ENCODE data around the gene TSC22D3.
"Not testable (repeated sequence)": the region's sequence is repeated elsewhere in the genome, so short reads cannot be mapped to it uniquely, and the experiment has no call there.

TSC22D3 gene

DNA sequence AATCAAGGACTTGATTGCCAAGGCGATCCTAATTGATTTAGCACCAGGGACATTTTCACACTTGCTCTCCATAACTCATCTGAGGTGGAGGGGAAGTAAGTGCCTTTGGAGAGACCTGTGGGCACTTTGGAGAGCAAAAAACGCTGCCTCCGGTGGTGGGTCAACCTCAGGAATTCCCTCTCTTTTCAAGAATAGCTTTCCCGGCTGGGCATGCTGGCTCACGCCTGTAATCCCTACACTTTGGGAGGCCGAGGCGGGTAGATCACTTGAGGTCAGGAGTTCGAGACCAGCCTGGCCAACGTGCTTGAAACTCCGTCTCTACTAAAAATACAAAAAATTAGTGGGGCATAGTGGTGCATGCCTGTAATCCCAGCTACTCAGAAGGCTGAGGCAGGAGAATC, 98.1 kb downstream of the TSC22D3 start:
- no peak for DNase-seq

DNA sequence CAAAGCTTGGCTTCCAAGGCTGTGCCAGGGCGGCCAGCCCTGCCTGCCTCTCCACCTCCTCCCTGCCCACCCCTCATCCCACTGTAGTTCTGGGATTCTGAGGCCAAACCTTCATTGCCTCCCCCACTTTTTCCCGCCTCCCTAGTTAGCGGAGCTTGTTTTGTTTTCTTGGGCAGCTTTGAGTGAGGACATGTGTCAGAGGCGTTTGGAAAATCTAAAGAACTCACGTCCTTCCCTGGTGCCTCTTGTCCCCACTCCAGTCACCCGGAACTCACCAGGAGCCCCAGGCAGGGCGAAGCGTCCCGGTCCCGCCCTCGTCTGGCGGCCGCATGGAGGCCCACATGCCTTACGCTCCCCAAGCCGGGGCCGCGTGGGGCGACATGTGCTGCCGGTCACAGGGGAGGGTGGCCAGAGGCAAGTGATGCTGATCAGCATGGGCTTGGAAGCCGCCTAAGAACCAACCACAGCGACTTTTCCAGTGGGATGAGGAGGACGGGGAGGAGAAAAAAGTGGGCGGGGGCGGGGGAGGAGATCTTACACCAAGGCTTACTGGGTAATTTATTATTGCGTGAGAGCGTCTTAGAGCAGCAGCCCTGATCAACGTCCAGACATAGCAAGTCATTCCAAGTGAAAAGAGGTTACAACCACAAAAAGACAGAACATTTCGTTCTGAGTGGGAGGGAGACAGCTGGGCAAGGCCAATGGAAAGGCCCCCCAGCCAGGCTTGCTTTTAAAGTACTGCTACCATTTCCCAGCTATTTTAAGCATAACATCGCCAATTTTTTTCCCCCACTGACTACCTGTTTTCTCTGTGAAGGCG, 98.8 kb downstream of the TSC22D3 start:
- DNase-seq: peak; percentile 40 to 46

DNA sequence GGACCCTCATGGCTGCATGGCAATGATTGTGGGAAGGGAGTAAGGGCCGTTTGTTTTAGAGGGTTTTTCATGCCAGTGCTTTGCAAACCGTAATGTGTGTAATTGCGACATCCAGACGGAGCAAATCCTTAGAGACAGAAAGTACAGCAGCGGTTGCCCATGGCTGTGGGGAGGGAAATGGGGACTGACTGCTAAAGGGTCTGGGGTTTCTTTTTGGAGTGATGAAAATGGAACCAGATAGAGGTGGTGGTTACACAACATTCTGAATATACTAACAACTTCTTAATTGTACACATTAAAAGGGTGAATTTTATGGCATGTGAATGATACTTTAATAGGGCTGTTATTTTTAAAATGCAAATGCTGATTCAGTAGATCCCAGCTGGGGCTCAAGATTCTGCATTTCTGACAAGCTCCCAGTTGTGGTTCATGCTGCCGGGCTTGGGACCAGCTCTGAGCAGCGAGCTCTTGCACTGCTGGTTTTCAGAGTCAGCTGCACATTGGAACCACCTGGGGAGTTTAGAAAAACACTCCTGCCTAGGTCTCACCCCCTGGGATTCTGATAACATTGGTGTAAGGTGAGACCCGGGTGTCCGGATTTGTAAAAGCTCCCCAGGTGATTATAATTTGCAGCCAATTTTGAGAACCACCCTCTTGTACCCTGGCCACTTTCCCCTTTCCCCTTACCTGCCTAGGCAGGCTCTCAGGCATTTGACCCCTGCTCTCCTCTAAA, 99.6 kb downstream of the TSC22D3 start:
- no peak for DNase-seq

GRCh38 chrX:107675365-107675654, 100.3 kb downstream of the TSC22D3 start:
- DNase-seq: no peak

GRCh38 chrX:107674480-107675364, 100.9 kb downstream of the TSC22D3 start:
- DNase-seq: peak in 1 of 2 experiments; percentile 5

GRCh38 chrX:107673933-107674479, 101.6 kb downstream of the TSC22D3 start:
- peak; percentile 77 to 81 for DNase-seq

DNA sequence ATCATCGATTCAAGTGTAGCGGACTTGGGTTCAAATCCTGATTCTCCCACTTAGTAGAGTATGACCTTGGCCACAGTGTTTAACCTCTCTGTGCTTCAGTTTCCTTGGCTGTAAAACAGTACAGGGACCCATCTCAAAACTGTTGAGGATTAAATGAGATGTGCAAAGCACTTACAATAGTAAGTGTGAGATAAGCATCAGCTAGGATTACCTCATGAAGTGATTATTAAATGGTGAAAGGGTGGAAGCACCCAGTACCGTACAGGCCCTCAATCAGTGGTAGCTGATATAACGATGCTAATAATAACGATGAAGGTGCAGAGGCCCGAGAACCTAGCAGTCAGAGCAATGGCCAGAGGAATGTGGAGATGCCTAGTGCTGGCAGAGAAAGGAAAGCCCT, 102.2 kb downstream of the TSC22D3 start:
- DNase-seq: no peak

DNA sequence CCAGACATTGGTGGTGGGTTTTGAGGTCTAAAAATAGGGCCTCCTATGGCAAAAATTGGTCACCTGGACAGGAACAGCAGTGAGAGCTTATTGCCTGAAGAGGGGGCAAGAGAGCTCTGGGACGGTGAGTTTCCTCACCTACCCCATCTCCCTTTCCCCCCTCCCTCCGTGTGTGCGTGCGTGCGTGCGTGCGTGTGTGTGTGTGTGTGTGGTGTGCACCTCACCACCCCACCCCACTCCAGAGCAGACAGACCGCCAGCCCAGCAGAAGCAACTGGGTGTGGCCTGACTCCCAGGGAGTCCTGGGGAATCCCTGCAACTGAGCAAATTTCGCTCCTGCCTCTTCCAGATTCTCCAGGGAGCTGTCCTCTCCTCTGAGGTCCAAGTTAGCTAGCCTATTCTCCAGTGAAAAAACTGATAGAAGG, 102.6 kb downstream of the TSC22D3 start:
- peak; percentile 58 to 67 for DNase-seq

- not testable (repeated sequence) for DNase-seq
Observed at GRCh38 chrX:107671256-107671655, 104.3 kb downstream of the TSC22D3 start.

DNA sequence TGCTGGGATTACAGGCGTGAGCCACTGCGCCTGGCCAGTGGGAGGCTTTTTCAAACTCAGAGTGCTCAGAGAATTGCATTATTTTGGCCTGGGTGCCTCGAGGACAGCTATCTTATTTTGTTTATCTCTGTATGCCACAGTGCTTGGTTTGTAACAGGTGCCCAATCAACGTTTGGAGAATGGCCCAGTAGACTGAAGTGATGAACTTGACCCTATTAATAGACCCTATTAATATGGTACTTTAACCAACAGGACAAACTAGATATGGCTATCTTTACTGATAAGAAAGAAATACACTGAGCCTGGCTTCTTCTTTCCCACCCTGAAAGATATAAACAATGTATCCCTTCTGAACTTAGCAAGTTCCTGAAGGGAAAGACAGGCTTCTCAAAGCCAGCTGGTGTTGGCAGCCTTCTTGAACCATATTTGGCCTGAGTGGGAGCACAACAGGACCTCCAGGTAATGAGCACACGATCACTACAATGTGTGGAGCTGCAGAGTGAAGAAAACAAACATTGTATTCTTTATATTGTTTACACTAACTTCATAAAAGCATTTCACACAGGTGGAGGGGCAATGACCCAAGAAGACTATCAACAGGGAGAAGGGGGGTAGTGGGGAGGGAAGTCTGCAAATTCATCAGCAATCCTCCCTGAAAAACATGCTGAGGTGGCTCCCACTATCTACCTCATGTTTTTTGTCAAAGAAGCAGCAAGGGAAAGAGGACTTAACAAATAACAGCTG, 105.5 kb downstream of the TSC22D3 start:
- DNase-seq: no peak

DNA sequence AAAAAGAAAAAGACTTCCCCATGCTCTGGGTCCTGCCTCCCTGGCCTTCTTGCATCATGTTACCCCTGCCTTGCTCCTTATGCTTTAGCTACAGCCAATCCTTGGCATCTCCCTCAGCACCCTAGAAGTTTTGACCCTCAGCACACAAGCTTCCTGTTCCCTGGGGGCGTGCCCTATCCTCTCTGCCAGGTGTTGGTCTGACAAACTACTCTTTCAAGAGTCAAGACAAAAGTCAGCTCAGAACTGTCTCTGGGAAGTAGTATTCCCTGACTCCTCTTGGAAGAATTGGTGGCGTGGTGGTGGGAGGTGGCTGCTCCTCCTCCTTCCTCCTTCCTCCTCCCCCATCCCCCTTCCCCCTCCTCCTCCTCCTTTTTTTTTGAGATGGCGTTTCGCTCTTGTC, 106.3 kb downstream of the TSC22D3 start:
- DNase-seq: no peak

GRCh38 chrX:107668710-107669109, 106.9 kb downstream of the TSC22D3 start:
- not testable (repeated sequence) for DNase-seq

DNA sequence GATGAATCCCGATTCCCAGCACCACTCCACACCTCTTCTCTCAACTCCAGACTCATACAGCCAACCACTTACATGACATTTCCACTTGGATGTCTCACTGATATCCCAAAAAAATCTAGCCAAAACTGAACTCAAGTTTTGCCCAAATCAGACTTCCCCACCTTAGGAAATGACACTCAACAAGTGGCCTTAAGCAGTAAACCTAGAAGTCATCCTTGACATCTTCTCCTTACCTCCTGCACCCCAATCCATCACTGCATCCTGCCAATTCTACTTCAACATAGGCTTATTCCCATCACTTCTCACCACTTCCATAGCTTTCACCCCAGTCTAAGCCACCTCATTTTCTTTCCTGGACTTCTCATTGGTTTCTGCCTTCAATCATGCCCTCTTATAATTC, 108.2 kb downstream of the TSC22D3 start:
- no peak for DNase-seq

DNA sequence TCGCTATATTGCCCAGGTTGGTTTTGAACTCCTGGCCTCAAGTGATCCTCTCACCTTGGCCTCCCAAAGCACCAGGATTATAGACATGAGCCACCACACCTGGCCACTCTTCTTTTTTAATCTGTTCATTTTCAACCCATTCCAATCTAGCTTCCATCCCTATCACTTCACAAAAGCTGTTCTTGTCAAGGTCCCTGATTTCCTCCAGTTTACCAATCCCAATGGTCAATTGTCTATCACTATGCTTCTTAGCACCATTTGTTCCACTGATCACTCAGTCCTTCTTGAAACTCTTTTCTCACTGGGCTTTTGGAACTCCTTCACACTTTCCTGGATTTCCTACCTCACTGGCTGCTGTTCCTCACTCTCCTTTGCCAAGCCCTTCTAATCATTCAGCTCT, 108.7 kb downstream of the TSC22D3 start:
- DNase-seq: no peak

All from activated CD4-positive, alpha-beta T cell treated with anti-CD3 and anti-CD28 coated beads, Interleukin-2, amount 50 U/mL, for 4 hours (primary cell).